ENCODE measurements around the gene DCP1A.
"Not testable (repeated sequence)": the region's sequence is repeated elsewhere in the genome, so short reads cannot be mapped to it uniquely, and the experiment has no call there.

DCP1A gene

DNA sequence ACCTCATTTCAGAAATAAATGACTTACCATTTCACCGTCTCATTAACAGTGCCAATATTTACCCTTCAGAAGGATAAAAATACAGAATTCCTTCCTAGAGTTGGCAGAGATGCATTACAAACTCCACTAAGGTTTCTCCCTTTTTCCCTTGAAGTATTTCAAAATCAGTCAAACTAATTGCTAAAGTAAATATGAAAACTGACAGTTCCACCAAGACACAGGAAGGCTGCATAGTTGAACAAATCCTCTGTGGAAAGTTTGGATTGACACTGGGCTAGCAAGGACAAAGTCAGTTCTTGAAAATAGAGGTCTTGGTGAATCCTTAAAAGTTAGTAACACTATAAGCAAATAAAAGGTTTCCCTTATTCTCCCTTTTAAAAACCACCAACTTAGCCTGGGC is 34.5 kb downstream of the DCP1A start:
- no peak for DNase-seq (ENCODE audit: low spot score)
- TF ChIP-seq, protein P1, sequence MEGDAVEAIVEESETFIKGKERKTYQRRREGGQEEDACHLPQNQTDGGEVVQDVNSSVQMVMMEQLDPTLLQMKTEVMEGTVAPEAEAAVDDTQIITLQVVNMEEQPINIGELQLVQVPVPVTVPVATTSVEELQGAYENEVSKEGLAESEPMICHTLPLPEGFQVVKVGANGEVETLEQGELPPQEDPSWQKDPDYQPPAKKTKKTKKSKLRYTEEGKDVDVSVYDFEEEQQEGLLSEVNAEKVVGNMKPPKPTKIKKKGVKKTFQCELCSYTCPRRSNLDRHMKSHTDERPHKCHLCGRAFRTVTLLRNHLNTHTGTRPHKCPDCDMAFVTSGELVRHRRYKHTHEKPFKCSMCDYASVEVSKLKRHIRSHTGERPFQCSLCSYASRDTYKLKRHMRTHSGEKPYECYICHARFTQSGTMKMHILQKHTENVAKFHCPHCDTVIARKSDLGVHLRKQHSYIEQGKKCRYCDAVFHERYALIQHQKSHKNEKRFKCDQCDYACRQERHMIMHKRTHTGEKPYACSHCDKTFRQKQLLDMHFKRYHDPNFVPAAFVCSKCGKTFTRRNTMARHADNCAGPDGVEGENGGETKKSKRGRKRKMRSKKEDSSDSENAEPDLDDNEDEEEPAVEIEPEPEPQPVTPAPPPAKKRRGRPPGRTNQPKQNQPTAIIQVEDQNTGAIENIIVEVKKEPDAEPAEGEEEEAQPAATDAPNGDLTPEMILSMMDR (IDR thresholded peaks at IDR 0.05; ENCODE audit: extremely low read depth, insufficient read depth, missing control alignments): no peak
- in situ Hi-C loops (cut with MboI; ENCODE audit: low pct_unique_long_range_greater_than_20kb, low sequenced_read_pairs, unreplicated experiment): no loop called here

GRCh38 chr3:53311882-53312281 is 35.5 kb downstream of the DCP1A start:
- in situ Hi-C loops (cut with MboI; ENCODE audit: low pct_unique_long_range_greater_than_20kb, low sequenced_read_pairs, unreplicated experiment): no loop called here
- DNase-seq (ENCODE audit: low spot score): no peak
- TF ChIP-seq, protein P1 (IDR thresholded peaks at IDR 0.05; ENCODE audit: extremely low read depth, insufficient read depth, missing control alignments): no peak

DNA sequence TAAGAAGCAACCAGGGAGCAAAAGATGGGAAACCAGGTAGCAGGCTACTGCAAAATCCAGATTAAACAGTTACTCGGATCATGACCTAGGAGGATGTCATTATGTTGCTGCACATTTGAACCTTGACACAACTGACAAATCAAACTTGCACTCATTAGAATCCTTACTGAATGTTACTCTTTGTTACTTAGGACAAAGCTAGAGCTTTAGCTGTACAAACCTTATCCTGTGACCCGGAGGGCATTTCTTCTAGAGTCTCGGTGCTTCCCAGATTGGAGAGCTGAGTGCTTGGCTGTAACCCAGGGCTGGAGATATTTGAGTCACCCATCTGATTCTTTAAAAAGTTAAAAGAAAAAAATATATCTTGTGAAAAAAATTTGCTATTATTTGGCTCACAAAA is 43.4 kb downstream of the DCP1A start:
- DNase-seq (ENCODE audit: low spot score): no peak
- TF ChIP-seq, protein P1 (IDR thresholded peaks at IDR 0.05; ENCODE audit: extremely low read depth, insufficient read depth, missing control alignments): no peak
- in situ Hi-C loops (cut with MboI; ENCODE audit: low pct_unique_long_range_greater_than_20kb, low sequenced_read_pairs, unreplicated experiment): no loop called here

- TF ChIP-seq, protein P1 (IDR thresholded peaks at IDR 0.05; ENCODE audit: extremely low read depth, insufficient read depth, missing control alignments): no peak
- in situ Hi-C loops (cut with MboI; ENCODE audit: low pct_unique_long_range_greater_than_20kb, low sequenced_read_pairs, unreplicated experiment): no loop called here
- no peak for DNase-seq (ENCODE audit: low spot score)
These were observed 43.8 kb downstream of the DCP1A start for GRCh38 chr3:53303549-53303948.

DNA sequence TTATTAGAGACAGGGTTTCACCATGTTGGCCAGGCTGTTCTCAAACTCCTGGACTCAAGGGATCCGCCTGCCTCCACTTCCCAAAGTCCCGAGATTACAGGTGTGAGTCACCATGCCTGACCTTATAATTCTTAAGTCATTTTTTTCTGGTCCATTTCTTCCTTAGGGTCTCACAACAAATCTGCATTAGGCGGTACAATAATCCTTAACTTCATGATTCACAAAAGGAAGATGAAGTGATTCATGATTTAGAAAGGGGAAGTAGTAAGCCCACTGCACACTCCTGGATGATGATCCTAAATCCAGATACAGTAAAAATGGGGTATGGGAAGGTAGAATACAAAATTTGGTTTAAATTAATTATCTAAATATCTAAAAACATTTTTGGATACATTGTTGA is 46.5 kb downstream of the DCP1A start:
- TF ChIP-seq, protein P1 (IDR thresholded peaks at IDR 0.05; ENCODE audit: extremely low read depth, insufficient read depth, missing control alignments): no peak
- in situ Hi-C loops (cut with MboI; ENCODE audit: low pct_unique_long_range_greater_than_20kb, low sequenced_read_pairs, unreplicated experiment): no loop called here
- DNase-seq (ENCODE audit: low spot score): no peak

- TF ChIP-seq, protein P1 (IDR thresholded peaks at IDR 0.05; ENCODE audit: extremely low read depth, insufficient read depth, missing control alignments): peak; percentile 78
- peak; percentile 48 for DNase-seq (ENCODE audit: low spot score)
- in situ Hi-C loops (cut with MboI; ENCODE audit: low pct_unique_long_range_greater_than_20kb, low sequenced_read_pairs, unreplicated experiment): not testable (repeated sequence)
These were observed 47.7 kb downstream of the DCP1A start for GRCh38 chr3:53299611-53300023.

GRCh38 chr3:53295410-53295809 is 51.9 kb downstream of the DCP1A start:
- DNase-seq (ENCODE audit: low spot score): no peak
- in situ Hi-C loops (cut with MboI; ENCODE audit: low pct_unique_long_range_greater_than_20kb, low sequenced_read_pairs, unreplicated experiment): no loop called here
- TF ChIP-seq, protein P1 (IDR thresholded peaks at IDR 0.05; ENCODE audit: extremely low read depth, insufficient read depth, missing control alignments): no peak

Measured in GM13977 (cell line).